HG03108 (cell line): ENCODE data around the gene PHACTR3.
A peak's percentile ranks its signal among the peaks of the same experiment; 100 is the strongest.
"Not testable (repeated sequence)": the region's sequence is repeated elsewhere in the genome, so short reads cannot be mapped to it uniquely, and the experiment has no call there.

ENCODE experiments used
- ATAC-seq: cut with Tn5 transposase; IDR thresholded peaks from one replicate; pipeline ENCODE4 v1.9.1; 2021; ENCODE audit warnings: moderate library complexity; ENCODE audit not compliant: unreplicated experiment

The PHACTR3 gene

DNA sequence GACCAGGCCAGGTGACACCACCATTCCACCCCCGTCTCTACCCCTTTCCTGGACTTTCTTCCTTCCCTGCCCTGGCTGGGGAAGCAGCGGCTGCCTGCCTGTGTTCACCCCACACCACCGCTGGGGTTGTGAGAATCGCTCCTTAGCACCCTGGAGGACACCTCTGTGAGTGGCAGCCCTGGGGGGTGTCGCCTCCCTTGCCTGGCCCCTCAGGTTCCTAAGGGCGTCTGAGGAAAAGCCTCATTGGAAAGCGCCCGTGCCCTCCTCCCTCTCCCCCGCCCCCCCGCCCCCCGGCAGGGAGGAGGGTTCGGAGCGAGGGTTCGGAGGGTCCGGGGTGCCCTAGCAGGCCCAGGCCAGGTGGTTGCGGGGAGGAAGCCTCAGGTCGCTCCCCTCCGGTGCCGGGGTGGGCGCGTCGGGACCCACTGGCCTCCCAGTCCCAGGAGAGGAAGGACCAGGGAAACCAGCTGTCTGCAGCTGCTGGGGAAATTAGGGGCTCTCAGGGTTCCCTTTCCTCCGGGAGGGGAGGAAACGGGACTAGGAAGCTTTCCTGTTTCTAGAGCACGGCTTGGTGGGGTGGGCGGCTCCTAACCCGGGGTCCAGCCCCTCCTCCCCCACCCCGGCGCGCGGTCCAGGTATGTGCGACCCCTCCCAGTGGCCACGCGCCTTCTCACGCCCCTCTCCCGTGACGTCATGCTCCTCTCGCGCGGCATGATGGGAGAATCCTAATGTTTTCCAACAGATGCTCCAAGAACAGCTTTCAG, at the start of gene PHACTR3:
PHACTR3 (plus strand) TSS at position 760 of the 761 bp plus-strand sequence. CDS start 475 bp downstream, outside the sequence.
- no peak for ATAC-seq

DNA sequence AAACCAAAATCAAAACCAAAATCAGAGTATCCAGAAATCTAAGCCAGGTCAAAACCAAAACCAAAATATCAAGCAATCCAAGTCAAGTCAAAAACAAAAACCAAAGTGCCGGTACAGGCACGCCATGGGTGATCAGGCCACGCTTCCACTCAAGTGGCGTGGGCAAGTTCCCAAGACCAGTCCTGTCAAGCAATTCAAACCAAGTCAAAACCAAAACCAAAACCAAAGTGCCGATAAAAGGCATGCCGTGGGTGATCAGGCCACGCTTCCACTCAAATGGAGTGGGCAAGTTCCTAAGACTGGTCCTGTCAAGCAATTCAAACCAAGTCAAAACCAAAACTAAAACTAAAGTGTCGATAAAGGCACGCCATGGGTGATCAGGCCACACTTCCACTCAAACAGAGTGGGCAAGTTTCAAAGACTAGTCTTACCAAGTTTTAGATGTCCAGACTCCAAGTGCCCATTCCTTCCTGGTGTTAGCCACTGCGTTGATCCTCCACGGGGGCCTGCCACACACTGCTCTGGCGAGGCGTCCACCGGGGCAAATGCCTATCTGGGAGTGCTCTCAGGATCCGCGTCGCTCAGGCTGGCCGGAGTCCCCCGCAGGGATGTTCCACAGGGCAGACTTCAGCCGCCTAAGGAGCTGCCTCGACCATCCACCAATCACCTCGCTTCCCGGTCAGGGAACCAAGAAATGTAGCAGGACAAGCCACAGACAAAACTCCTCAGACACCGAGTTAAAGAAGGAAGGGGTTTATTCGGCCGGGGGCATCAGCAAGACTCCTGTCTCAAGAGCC, 46.4 kb upstream of the PHACTR3 start:
- not testable (repeated sequence) for ATAC-seq

DNA sequence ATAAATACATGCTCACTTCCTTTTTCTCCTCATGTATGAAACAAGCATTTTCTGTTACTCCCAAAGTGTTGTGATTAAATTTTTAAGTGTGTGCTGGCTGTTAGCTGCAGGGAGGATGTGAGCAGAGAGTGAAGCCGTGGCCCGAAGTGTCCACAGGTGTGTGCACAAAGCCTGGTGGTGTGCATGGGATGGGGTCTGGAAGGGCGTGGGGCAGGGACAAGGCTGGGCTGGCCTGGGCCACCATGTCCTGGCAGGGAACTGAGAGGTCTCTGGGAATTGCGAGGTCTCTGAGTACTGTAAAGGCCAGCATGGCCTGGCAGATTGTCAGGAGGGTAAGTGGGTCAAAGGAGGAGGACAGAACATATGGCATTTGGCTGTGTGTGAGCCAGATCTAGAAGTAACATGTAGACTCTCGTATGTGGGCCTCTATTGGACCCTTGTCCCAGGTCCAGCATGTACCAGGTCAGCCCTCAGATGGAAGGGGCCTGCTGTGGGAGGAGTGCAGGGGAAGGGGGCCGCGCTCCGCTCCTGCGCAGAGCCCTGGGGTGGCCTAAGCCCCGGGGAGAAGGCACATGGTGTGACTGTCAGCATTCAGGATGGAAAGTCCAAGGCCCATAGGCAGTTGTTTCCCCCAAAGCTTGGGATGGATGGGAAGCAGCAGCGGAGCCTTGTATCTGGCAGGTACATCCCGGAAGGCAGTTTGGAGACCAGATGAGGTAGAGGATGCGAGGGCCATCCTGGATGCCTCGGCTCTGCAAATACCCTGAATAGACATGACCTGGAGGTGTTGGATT, 45.1 kb upstream of the PHACTR3 start:
- no peak for ATAC-seq

DNA sequence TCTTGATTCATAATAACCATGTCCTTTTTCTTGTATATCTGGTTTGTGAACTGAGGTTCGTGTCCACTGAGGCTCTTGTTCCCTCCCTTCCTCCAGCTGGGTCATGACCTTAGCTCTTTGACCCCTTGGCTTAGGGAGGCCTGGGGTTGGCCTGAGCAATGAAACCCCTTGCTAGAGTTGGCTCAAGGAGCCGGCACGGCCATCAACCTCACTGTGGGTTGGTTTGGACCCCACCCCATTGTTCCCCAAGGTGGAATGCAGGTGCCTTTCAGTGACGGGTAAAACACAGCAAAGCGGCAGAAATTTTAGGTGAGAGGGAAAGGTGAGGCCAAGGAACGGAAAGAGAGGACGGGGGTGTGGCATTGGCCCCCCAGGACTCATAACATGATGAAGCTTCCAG, 44.5 kb upstream of the PHACTR3 start:
- ATAC-seq = no peak

DNA sequence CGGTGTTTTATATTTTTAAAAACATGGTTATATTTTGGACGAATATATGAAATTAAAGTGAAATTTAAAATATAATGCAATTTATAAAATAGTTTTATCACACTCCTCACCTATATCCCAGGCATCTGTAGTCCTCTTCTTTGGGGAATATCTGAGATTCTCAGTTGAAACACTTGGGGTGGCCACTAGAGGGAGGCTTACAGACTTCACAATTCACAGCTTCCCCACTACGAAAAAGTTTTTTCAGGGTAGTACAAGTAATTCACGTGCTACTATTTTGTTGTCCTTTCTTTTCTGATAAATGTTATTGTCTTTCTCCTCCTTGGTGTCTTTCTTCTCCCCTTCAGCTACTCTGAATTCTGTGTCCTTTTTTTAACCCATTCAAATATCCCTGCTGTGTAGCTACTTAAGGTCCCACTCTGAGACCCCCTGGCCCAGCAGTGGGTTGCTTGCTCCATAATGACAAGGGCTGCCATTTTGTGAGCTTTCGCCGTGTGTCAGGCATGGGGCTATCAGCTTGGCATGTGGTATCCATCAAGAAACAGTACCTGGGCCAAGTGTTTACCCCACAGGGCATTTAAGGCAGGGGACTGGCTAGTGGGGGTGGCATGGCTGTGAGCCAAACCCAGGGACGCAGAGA, 43.6 kb upstream of the PHACTR3 start:
- no peak for ATAC-seq

DNA sequence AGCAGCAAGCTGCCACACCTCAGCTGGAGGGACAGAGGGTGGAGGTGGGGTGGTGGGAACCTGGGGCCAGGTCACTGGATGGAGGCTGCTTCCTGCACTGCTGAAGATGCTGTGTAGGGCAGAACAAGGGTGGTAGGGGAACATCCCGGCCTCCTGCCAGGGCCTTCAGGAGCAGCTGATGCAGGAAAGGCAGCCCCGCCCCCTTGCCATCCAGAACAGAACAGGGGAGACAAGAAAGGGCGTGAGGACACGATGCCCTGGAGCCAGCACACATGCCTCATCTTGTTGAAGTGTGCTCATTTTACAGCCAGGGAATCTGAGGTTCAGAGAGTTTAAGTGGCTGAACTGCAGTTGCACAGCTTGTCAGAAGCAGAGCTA, 43.1 kb upstream of the PHACTR3 start:
- no peak for ATAC-seq

GRCh38 chr20:59561614-59562277, 42.6 kb upstream of the PHACTR3 start:
- no peak for ATAC-seq

- no peak for ATAC-seq
Measured at GRCh38 chr20:59564171-59564570, 40.2 kb upstream of the PHACTR3 start.

DNA sequence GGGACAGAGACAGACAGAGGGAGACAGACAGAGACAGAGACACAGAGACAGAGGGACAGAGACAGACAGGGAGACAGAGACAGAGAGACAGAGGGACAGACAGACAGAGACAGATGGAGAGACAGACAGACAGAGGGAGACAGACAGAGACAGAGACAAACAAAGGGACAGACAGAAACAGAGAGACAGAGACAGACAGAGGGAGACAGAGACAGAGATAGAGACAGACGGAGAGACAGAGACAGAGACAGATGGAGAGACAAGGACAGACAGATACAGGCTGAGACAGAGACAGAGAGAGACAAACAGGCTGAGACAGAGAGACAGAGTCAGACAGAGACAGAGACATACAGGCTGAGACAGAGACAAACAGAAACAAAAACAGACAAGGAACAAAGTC, 39.4 kb upstream of the PHACTR3 start:
- no peak for ATAC-seq

- ATAC-seq = no peak
Measured at GRCh38 chr20:59565768-59566461, 38.4 kb upstream of the PHACTR3 start.

GRCh38 chr20:59566631-59567524, 37.5 kb upstream of the PHACTR3 start:
- no peak for ATAC-seq

DNA sequence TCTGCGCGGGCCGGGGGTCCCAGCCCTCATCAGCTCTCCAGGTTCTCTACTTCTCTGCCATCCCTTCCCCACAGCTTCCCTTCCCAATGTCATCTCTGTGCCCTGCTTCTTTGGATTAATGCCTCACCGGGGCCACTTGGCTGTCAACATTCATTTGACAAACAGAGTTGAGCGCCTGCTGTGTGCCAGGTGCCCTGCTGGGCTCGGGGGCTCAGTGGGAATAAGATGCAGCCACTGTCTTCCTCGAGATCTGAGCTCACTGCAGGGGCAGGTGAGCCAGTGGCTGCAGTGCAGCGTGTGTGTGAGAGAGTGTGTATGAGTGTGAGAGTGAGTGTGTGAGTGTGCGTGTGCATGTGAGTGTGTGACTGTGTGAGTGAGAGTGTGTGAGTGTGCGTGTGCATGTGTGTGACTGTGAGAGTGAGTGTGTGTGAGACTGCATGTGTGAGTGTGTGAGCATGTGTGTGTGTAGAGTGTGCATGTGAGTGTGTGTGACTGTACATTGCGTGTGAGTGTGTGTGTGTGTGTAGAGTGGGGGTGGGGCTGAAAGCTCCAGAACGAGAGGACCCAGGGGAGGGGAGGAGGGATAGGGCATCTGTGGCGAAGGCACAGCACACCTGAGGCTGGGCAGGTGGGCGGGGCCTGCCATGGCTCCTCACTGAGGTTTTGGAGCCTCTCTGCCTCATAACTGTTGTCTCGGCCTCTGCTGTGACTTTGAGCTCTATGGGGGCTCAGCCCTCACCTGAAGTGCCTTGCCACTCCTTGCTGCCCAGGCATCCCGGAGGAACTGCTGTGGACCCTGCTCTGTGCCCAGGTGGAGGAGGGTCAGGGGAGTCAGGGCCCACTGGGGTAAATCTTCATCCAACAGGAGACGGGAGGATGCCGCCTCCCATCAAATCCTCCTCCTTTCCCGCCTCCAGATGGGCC, 36.5 kb upstream of the PHACTR3 start:
- ATAC-seq = no peak

DNA sequence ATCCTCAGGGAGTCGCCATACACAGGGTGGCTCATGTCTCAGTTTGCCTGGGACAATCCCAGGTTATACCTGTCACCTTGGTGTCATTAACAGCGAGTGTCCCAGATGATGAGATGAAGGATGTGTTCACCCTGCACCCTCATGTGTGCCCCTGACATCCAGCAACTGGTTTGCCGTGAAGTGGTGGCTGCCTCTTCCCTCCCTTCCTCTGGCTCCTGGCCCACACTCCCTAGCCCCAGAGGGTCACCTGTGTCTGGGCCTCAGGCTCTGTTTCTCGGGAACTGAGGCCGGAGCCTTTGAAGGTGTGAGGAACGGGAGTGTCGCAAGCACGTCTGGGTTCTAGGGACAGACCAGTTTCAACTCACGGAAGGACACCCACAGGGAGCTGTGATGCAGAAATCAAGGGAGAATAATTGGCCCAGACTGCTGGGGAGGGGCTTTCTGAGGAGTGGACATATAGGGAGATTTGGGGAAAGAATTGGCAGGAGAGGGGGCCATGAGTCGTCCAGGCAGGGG, 35.8 kb upstream of the PHACTR3 start:
- no peak for ATAC-seq

DNA sequence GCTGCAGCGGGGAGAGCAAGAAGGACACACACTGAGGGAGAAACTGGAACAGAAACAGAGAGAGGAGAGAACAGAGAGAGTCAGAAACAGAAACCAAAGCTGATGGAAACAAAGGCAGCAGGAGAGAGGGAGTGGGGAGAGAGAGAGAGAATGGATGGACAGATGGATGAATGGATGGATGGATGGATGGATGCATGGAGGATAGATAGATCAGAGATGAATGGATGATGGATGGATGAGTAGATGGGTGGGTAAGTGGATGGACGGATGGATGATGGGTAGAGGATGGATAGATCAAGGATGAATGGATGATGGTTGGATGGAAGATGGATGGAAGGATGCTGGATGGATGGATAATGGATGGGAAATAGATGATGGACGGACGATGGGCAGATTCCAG, 35.0 kb upstream of the PHACTR3 start:
- ATAC-seq = no peak

- ATAC-seq = no peak
Measured at GRCh38 chr20:59571151-59571550, 33.2 kb upstream of the PHACTR3 start.

GRCh38 chr20:59571551-59572314, 32.6 kb upstream of the PHACTR3 start:
- ATAC-seq = peak; percentile 54

- no peak for ATAC-seq
Measured at GRCh38 chr20:59572515-59572914, 31.8 kb upstream of the PHACTR3 start.
